Fibroblast of the conjunctiva (primary cell): ENCODE results near the gene SAP130.

ENCODE experiments used
- DNase-seq: peaks from one replicate; pipeline ENCODE4 v3.0.0-alpha.2; 2010; ENCODE audit warnings: low read depth

SAP130 gene

GRCh38 chr2:127893494-127893893 lies 134.4 kb downstream of the SAP130 start:
- no peak for DNase-seq

- no peak for DNase-seq
These were observed 134.8 kb downstream of the SAP130 start for GRCh38 chr2:127893033-127893432.

DNA sequence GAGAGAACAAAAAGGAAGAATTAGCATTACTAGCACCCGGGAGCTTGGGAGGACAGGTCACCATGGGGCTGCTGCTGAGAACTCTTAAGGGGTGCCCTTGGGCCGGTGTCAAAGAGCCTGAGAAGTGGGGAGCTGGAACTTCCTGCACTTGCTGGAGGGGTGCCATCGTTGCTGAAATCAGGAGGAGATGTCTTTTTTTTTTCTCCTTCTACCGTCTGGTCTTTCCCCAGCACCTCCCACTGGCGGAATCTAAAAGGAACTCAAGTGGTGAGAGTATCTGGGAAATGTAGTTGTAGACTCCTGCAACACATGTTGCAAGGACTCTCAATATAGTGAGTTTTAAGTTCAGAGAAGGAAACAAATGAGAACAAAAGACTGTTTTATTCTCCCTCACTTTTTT lies 136.0 kb downstream of the SAP130 start:
- no peak for DNase-seq
